Liver (tissue), 9 donors: ENCODE results near the gene GRIN2C. TPM values are rescaled to one million over a fixed set of nuclear protein-coding genes. Genes with fewer than 3 reads are reported as not detected.

ENCODE experiments used
- DNase-seq: peaks from one replicate; pipeline ENCODE4 v3.0.0-alpha.2; 2017; ENCODE audit warnings: low spot score
- H3K27ac ChIP-seq, 2 donors: one replicate each; pipeline ENCODE4 v1.7.0; 2013; ENCODE audit warnings: inconsistent platforms in 2 of 2, low read length in 2 of 2, control low read depth in 1 of 2, low read depth in 1 of 2, mild to moderate bottlenecking in 1 of 2
- H3K27me3 ChIP-seq, 4 donors: one replicate each; pipeline versions ENCODE4 v1.6.1 to v1.7.0; 2013; ENCODE audit warnings: low read length in 3 of 4, inconsistent platforms in 1 of 4, mild to moderate bottlenecking in 1 of 4, moderate library complexity in 1 of 4; ENCODE audit not compliant: control insufficient read depth in 4 of 4, insufficient read depth in 4 of 4
- H3K36me3 ChIP-seq, 4 donors: one replicate each; pipeline versions ENCODE4 v1.6.1 to v1.7.0; 2013; ENCODE audit warnings: low read length in 3 of 4, mild to moderate bottlenecking in 3 of 4, low read depth in 1 of 4, moderate library complexity in 1 of 4; ENCODE audit not compliant: control insufficient read depth in 4 of 4, insufficient read depth in 3 of 4
- H3K4me1 ChIP-seq, 4 donors: one replicate each; pipeline versions ENCODE4 v1.6.1 to v1.7.0; 2013; ENCODE audit warnings: low read length in 3 of 4, mild to moderate bottlenecking in 3 of 4, moderate library complexity in 1 of 4; ENCODE audit not compliant: control insufficient read depth in 4 of 4, insufficient read depth in 4 of 4
- H3K4me3 ChIP-seq, 3 donors: one replicate each; pipeline versions ENCODE4 v1.6.1 to v1.7.0; 2013; ENCODE audit warnings: low read length in 3 of 3, control low read depth in 1 of 3, low read depth in 1 of 3, mild to moderate bottlenecking in 1 of 3
- H3K9ac ChIP-seq, 2 donors: one replicate each; pipeline ENCODE4 v1.7.0; 2013; ENCODE audit warnings: low read length in 2 of 2, mild to moderate bottlenecking in 2 of 2, moderate library complexity in 2 of 2, control low read depth in 1 of 2, low read depth in 1 of 2
- H3K9me3 ChIP-seq, 4 donors: one replicate each; pipeline versions ENCODE4 v1.6.1 to v1.7.0; 2013; ENCODE audit warnings: low read length in 3 of 4; ENCODE audit not compliant: control insufficient read depth in 4 of 4
- ATF3 ChIP-seq: IDR thresholded peaks from 2 replicates; pipeline ENCODE4 v1.6.1; 2016; ENCODE audit warnings: antibody characterized with exemption
- EGR1 ChIP-seq, 2 donors: IDR thresholded peaks; 2 replicates each; pipeline ENCODE4 v1.6.1; 2016 to 2018; ENCODE audit warnings: antibody characterized with exemption in 2 of 2, low read depth in 2 of 2
- FOXA2 ChIP-seq: IDR thresholded peaks from 2 replicates; pipeline ENCODE4 v1.6.1; 2016; ENCODE audit warnings: antibody characterized with exemption
- GABPA ChIP-seq, 2 donors: IDR thresholded peaks in 1 of 2; conservative IDR thresholded peaks in 1 of 2; 2 replicates each; pipeline ENCODE4 v1.6.1; 2016; ENCODE audit warnings: antibody characterized with exemption in 2 of 2, mild to moderate bottlenecking in 1 of 2, moderate library complexity in 1 of 2
- HNF4G ChIP-seq: IDR thresholded peaks from 2 replicates; pipeline ENCODE4 v1.6.1; 2016; ENCODE audit warnings: antibody characterized with exemption
- MAX ChIP-seq: IDR thresholded peaks from 2 replicates; pipeline ENCODE4 v1.6.1; 2016; ENCODE audit warnings: antibody characterized with exemption
- RAD21 ChIP-seq, 2 donors: IDR thresholded peaks; 2 replicates each; pipeline ENCODE4 v1.6.1; 2016; ENCODE audit warnings: antibody characterized with exemption in 2 of 2, mild to moderate bottlenecking in 2 of 2
- RXRA ChIP-seq, 2 donors: IDR thresholded peaks; 2 replicates each; pipeline ENCODE4 v1.6.1; 2017 to 2018; ENCODE audit warnings: antibody characterized with exemption in 2 of 2, mild to moderate bottlenecking in 1 of 2
- SP1 ChIP-seq: IDR thresholded peaks from 2 replicates; pipeline ENCODE4 v1.6.1; 2018; ENCODE audit warnings: antibody characterized with exemption, mild to moderate bottlenecking
- TAF1 ChIP-seq: conservative IDR thresholded peaks from 2 replicates; pipeline ENCODE4 v1.6.1; 2016; ENCODE audit warnings: antibody characterized with exemption, mild to moderate bottlenecking
- YY1 ChIP-seq: IDR thresholded peaks from 2 replicates; pipeline ENCODE4 v1.6.1; 2016; ENCODE audit warnings: antibody characterized with exemption, mild to moderate bottlenecking
- WGBS: extraction: QIAGEN DNeasy Blood & Tissue Kit; methylation state at CpG from one replicate; pipeline ENCODE4 v1.1.7; 2013; 5-methylcytosine and 5-hydroxymethylcytosine counted together
- polyA plus RNA-seq, 2 donors: library from polyadenylated mRNA; stranded (reverse) in 1 of 2; unstranded in 1 of 2; fragments of 200-250 nt in 1 of 2; fragments of >200 nt in 1 of 2; fragmentation: Nextera tagmentation in 1 of 2; extraction: Ambion mirVana in 1 of 2; gene quantifications; one replicate each; pipeline versions ENCODE4 v1.2.1 to v1.2.3, GENCODE V29; 2013 to 2015
- total RNA-seq, 2 donors: library from RNA; depleted of rRNA; stranded (reverse); fragments of >200 nt; gene quantifications; one replicate each; pipeline ENCODE4 v1.2.3, GENCODE V29; 2014
- TF ChIP-seq, protein P1 (sequence below): IDR thresholded peaks from 2 replicates; pipeline ENCODE4 v1.6.1; 2016; ENCODE audit warnings: antibody characterized with exemption
- TF ChIP-seq, protein P2 (sequence below): IDR thresholded peaks from 2 replicates; pipeline ENCODE4 v1.6.1; 2016; ENCODE audit warnings: antibody characterized with exemption, mild to moderate bottlenecking
- TF ChIP-seq, protein P3 (sequence below): fragments of 150-350 bp; IDR thresholded peaks from 2 replicates; pipeline ENCODE4 v1.5.1; 2017; ENCODE audit warnings: improper control_type of control experiment, low read depth, low read length; ENCODE audit not compliant: missing input control
- donor health status: healthy.
- donor health status: healthy.
- donor health status: healthy.
- donor health status: healthy.
- donor health status: healthy.

Gene GRIN2C
- total and polyA plus RNA-seq, 4 donors = 0.03 to 0.10 (median 0.09) TPM; not detected in 1

- TF ChIP-seq, protein P1, sequence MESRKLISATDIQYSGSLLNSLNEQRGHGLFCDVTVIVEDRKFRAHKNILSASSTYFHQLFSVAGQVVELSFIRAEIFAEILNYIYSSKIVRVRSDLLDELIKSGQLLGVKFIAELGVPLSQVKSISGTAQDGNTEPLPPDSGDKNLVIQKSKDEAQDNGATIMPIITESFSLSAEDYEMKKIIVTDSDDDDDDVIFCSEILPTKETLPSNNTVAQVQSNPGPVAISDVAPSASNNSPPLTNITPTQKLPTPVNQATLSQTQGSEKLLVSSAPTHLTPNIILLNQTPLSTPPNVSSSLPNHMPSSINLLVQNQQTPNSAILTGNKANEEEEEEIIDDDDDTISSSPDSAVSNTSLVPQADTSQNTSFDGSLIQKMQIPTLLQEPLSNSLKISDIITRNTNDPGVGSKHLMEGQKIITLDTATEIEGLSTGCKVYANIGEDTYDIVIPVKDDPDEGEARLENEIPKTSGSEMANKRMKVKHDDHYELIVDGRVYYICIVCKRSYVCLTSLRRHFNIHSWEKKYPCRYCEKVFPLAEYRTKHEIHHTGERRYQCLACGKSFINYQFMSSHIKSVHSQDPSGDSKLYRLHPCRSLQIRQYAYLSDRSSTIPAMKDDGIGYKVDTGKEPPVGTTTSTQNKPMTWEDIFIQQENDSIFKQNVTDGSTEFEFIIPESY = no peak
These were observed 21.4 kb upstream of the GRIN2C start (continued) for GRCh38 chr17:74881073-74881472.

GRCh38 chr17:74879308-74879707 lies 19.6 kb upstream of the GRIN2C start:
- H3K9ac ChIP-seq = no peak overlapping the region
- peaks cover 0 to 5% (median 1%) of the 10 kb centered on the region in 4 donors for H3K4me1 ChIP-seq
- H3K27me3 ChIP-seq = no peaks in the 10 kb centered on the region
- no peaks in the 10 kb centered on the region for H3K36me3 ChIP-seq
- H3K9me3 ChIP-seq = no peaks in the 10 kb centered on the region
- H3K27ac ChIP-seq = no peak overlapping the region
- WGBS = 93% methylated on average over 16 of the region's 16 CpGs
- no peak for DNase-seq
- TF ChIP-seq GABPA (IDR thresholded peaks at IDR 0.05 in 1 of 2, conservative IDR thresholded peaks at IDR 0.05 in 1 of 2) = no peak
- TF ChIP-seq EGR1 (IDR thresholded peaks at IDR 0.05; ENCODE audit: low read depth in 2 of 2) = no peak
- TF ChIP-seq SP1 = no peak
- TF ChIP-seq RXRA (IDR thresholded peaks at IDR 0.05) = no peak
- TF ChIP-seq MAX = no peak
- no peak for TF ChIP-seq TAF1
- no peak for TF ChIP-seq FOXA2
- TF ChIP-seq RAD21 (IDR thresholded peaks at IDR 0.05) = no peak
- TF ChIP-seq, protein P2, sequence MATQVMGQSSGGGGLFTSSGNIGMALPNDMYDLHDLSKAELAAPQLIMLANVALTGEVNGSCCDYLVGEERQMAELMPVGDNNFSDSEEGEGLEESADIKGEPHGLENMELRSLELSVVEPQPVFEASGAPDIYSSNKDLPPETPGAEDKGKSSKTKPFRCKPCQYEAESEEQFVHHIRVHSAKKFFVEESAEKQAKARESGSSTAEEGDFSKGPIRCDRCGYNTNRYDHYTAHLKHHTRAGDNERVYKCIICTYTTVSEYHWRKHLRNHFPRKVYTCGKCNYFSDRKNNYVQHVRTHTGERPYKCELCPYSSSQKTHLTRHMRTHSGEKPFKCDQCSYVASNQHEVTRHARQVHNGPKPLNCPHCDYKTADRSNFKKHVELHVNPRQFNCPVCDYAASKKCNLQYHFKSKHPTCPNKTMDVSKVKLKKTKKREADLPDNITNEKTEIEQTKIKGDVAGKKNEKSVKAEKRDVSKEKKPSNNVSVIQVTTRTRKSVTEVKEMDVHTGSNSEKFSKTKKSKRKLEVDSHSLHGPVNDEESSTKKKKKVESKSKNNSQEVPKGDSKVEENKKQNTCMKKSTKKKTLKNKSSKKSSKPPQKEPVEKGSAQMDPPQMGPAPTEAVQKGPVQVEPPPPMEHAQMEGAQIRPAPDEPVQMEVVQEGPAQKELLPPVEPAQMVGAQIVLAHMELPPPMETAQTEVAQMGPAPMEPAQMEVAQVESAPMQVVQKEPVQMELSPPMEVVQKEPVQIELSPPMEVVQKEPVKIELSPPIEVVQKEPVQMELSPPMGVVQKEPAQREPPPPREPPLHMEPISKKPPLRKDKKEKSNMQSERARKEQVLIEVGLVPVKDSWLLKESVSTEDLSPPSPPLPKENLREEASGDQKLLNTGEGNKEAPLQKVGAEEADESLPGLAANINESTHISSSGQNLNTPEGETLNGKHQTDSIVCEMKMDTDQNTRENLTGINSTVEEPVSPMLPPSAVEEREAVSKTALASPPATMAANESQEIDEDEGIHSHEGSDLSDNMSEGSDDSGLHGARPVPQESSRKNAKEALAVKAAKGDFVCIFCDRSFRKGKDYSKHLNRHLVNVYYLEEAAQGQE = no peak
- TF ChIP-seq YY1 = no peak
- TF ChIP-seq, protein P1 = no peak
- TF ChIP-seq, protein P3, sequence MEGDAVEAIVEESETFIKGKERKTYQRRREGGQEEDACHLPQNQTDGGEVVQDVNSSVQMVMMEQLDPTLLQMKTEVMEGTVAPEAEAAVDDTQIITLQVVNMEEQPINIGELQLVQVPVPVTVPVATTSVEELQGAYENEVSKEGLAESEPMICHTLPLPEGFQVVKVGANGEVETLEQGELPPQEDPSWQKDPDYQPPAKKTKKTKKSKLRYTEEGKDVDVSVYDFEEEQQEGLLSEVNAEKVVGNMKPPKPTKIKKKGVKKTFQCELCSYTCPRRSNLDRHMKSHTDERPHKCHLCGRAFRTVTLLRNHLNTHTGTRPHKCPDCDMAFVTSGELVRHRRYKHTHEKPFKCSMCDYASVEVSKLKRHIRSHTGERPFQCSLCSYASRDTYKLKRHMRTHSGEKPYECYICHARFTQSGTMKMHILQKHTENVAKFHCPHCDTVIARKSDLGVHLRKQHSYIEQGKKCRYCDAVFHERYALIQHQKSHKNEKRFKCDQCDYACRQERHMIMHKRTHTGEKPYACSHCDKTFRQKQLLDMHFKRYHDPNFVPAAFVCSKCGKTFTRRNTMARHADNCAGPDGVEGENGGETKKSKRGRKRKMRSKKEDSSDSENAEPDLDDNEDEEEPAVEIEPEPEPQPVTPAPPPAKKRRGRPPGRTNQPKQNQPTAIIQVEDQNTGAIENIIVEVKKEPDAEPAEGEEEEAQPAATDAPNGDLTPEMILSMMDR = no peak
- TF ChIP-seq HNF4G = no peak
- no peak for TF ChIP-seq ATF3
- no peak overlapping the region for H3K4me3 ChIP-seq
